Hepatocyte (in vitro differentiated cells): ENCODE data around the gene NOSIP.

ENCODE experiments used
- EZH2 ChIP-seq: fragments of 200-600 bp; sonication (generic); IDR thresholded peaks from 2 replicates; pipeline ENCODE4 v1.6.1; 2016; ENCODE audit warnings: antibody characterized with exemption, mild to moderate bottlenecking, borderline replicate concordance
- EZH2phosphoT487 ChIP-seq: fragments of 200-600 bp; sonication (generic); IDR thresholded peaks from one replicate; pipeline ENCODE4 v1.6.1; 2018; ENCODE audit warnings: antibody characterized with exemption, mild to moderate bottlenecking, low read depth, moderate library complexity; ENCODE audit not compliant: unreplicated experiment, severe bottlenecking
- TF ChIP-seq, protein P1 (sequence below): fragments of 200-600 bp; sonication (generic); IDR thresholded peaks from 2 replicates; pipeline ENCODE4 v1.5.1; 2016; ENCODE audit warnings: antibody characterized with exemption, mild to moderate bottlenecking; ENCODE audit not compliant: poor library complexity

DNA sequence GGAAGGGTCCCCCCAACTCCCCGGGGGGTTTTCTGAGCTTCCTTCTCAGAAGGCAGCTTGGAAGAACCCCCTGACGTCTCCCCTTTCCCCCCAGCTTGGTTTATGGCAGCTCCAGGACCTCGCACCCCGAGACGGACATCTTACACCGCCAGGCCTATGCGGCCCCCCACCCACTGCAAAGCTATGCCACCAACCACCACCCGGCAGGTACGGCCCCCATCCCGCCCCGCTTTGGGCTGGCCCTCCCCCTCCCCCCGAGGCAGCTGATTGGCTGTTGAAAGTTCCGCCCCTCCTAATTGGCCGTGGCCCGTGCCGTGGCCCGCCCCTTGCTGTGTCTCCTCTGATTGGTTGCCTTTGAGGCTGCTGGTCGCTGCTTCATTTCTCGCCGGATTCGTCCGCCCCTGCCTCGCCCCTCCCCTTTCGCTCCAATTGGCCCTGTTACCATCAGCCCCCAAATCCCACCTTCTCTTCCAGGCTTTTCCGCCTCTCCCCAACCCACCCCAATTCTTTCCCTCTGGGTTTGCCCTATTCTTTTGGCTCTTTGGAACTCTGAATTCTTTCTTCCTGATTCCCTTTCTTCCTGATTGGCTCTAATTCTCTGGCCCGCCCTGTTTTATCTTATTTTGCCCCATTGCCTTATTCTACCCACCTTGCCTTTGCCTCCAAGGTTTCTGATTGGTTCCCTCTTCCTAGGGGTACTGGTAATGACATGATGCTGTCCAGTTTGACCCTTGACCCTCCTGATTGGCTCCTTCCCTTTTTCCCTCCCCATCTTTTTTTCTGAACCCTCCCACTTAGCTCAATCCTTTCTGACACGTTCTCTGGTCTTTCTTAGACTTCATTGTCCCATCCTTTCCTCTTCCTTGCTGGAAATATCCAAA is 13.1 kb upstream of the NOSIP start:
- TF ChIP-seq, protein P1, sequence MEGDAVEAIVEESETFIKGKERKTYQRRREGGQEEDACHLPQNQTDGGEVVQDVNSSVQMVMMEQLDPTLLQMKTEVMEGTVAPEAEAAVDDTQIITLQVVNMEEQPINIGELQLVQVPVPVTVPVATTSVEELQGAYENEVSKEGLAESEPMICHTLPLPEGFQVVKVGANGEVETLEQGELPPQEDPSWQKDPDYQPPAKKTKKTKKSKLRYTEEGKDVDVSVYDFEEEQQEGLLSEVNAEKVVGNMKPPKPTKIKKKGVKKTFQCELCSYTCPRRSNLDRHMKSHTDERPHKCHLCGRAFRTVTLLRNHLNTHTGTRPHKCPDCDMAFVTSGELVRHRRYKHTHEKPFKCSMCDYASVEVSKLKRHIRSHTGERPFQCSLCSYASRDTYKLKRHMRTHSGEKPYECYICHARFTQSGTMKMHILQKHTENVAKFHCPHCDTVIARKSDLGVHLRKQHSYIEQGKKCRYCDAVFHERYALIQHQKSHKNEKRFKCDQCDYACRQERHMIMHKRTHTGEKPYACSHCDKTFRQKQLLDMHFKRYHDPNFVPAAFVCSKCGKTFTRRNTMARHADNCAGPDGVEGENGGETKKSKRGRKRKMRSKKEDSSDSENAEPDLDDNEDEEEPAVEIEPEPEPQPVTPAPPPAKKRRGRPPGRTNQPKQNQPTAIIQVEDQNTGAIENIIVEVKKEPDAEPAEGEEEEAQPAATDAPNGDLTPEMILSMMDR: no peak
- no peak for TF ChIP-seq EZH2phosphoT487
- no peak for TF ChIP-seq EZH2
